ENCODE measurements around the gene SCNN1A.

Gene SCNN1A

DNA sequence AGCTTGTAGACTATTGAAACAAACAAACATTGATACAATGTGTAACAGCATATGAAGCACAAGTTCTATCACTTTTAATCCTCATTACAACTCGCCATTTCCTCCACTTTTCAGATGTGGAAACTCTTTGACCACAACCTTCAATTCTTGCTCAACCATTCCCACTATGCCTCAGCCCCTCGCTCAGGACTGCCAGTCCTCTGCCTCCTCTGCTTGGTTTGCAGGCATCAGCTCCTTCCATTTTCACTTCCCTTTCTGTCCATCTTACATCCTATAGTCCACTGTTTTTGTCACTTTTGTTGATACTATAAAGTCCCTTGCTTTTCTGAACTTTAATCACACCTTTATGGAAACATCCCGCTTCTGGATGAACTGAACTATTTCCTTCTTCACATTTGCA is 41.2 kb upstream of the SCNN1A start:
- no peak for DNase-seq (ENCODE audit: low read depth)
- TF ChIP-seq, protein P1, sequence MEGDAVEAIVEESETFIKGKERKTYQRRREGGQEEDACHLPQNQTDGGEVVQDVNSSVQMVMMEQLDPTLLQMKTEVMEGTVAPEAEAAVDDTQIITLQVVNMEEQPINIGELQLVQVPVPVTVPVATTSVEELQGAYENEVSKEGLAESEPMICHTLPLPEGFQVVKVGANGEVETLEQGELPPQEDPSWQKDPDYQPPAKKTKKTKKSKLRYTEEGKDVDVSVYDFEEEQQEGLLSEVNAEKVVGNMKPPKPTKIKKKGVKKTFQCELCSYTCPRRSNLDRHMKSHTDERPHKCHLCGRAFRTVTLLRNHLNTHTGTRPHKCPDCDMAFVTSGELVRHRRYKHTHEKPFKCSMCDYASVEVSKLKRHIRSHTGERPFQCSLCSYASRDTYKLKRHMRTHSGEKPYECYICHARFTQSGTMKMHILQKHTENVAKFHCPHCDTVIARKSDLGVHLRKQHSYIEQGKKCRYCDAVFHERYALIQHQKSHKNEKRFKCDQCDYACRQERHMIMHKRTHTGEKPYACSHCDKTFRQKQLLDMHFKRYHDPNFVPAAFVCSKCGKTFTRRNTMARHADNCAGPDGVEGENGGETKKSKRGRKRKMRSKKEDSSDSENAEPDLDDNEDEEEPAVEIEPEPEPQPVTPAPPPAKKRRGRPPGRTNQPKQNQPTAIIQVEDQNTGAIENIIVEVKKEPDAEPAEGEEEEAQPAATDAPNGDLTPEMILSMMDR (IDR thresholded peaks at IDR 0.05; ENCODE audit: control insufficient read depth, extremely low read depth, insufficient read depth), result no peak
- H3K4me3 ChIP-seq (ENCODE audit: low read depth, low read length), result no peak overlapping the region

DNA sequence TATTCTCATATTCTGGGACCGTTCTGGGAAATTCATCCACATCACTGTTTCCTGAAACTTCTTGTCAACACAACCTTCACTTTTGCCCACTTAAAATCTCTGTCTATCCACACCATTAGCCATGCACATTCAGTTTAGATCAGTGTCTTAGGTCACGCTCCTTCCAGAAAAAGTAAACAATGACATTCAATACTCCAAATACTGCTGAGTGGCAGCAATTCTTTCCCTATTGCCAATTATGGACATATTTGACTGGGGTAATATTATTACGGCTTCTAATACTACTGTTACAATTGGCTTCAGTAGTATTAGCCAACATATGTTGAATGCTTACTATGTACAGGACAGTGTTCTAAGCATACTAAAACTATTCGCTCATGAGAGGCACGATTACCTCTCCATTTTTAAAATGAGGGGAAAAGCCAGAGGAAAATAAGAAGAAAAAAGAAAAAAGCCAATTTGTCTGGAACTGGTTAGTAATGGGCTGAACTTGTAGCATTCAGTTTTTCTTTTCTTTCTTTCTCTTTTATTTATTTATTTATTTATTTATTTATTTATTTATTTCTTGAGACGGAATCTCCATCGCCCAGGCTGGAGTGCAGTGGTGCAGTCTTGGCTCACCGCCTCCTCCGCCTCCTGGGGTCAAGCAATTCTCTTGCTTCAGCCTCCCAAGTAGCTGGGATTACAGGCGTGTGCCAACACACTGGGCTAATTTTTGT is 32.0 kb upstream of the SCNN1A start:
- H3K4me3 ChIP-seq (ENCODE audit: low read depth, low read length), result no peak overlapping the region
- TF ChIP-seq, protein P1 (IDR thresholded peaks at IDR 0.05; ENCODE audit: control insufficient read depth, extremely low read depth, insufficient read depth), result no peak
- no peak for DNase-seq (ENCODE audit: low read depth)

DNA sequence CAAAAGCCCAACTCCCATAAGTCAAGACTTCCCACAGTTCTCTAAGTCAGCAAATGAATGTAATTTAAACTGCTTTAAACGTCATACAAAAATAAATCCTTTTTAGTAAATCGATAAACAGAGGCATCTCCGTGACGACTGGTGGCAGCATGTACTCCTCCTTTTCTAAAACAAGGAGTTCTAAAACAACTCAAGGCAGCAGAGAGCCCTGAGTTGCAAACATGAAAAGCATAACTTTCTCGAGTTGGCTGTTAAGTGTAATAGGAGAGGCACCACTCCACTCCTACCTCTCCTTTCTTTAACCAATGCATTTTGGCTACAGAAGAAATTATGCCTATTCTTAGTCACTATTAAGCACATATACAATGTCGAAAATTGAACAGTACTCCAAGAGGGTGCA is 30.6 kb upstream of the SCNN1A start:
- TF ChIP-seq, protein P1 (IDR thresholded peaks at IDR 0.05; ENCODE audit: control insufficient read depth, extremely low read depth, insufficient read depth), result no peak
- H3K4me3 ChIP-seq (ENCODE audit: low read depth, low read length), result no peak overlapping the region
- no peak for DNase-seq (ENCODE audit: low read depth)

DNA sequence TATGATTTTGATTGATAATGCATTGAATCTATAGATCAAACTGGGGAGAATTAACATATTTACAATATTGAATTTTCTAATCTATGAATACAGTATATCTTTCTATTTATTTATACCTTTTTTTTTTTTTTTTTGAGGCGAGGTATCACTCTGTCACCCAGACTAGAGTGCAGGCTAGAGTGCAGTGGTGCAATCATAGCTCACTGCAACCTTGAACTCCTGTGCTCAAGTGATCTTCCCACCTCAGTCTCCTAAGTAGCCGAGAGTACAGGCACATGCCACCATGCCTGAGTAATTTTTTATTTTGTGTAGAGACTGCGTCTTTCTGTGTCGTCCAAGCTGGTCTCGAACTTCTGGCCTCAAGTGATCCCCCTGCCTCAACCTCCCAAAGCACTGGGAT is 29.0 kb upstream of the SCNN1A start:
- no peak overlapping the region for H3K4me3 ChIP-seq (ENCODE audit: low read depth, low read length)
- DNase-seq (ENCODE audit: low read depth), result no peak
- TF ChIP-seq, protein P1 (IDR thresholded peaks at IDR 0.05; ENCODE audit: control insufficient read depth, extremely low read depth, insufficient read depth), result no peak

DNA sequence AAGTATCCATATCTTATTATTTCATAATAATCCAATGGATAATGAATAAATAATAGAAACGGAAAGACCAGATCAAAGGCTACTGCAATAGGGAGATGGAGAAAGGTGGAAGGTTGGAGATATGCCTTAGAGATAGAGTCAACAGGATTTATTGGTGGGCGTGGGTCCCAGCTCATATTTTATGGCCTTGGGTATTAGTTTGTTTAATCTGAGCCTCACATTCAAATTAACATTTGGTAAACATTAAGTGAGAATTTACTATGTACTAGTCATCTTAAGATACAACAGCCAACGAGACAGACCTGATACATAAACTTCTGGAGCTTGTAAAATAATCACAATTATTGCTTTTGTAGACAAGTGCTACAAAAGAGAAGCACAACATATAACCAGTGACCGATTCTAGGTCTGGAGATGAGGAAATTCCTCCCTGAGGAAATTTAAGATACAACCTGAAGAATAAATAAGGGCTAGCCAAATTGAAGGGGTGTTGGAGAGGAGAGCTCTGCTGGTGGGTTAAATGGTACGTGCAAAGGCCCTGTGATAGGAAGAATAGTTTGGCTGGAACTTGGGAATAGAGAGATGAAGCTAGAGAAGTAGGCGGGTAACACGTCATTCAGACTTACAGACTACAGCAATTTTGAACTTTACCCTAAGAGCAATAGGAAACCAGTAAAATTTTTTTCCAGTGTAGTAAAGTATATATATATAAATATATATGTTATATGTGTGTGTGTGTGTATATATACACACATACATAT is 24.7 kb upstream of the SCNN1A start:
- DNase-seq (ENCODE audit: low read depth), result peak; percentile 64
- TF ChIP-seq, protein P1 (IDR thresholded peaks at IDR 0.05; ENCODE audit: control insufficient read depth, extremely low read depth, insufficient read depth), result no peak
- H3K4me3 ChIP-seq (ENCODE audit: low read depth, low read length), result no peak overlapping the region

DNA sequence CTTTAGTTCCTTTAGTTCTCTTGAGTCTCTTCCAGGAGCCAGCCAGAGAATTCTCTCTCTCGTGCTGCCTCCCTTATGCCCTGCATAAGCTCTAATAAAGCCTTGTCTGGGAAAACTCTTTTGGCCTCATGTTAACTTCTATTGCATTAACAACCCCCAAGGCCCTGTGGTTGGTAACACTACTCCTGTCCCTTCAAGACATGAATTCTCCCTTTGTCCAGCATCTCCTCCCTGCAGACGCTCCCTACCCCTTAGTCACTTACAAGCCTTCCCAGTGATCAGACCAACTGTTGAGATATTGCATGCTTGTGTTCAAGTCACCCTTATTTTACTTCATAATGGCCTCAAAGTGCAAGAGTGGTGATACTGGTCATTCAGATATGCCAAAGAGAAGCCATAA is 20.7 kb upstream of the SCNN1A start:
- DNase-seq (ENCODE audit: low read depth), result no peak
- TF ChIP-seq, protein P1 (IDR thresholded peaks at IDR 0.05; ENCODE audit: control insufficient read depth, extremely low read depth, insufficient read depth), result no peak
- no peak overlapping the region for H3K4me3 ChIP-seq (ENCODE audit: low read depth, low read length)

All from LNCaP clone FGC (cell line).